Fibroblast of skin of abdomen (primary cell): Measurements from ENCODE around the gene SIPA1L2. TPM values are rescaled to one million over a fixed set of nuclear protein-coding genes. Genes with fewer than 3 reads are reported as not detected.

ENCODE experiments used
- DNase-seq: peaks from one replicate; pipeline ENCODE4 v3.0.0-alpha.2; 2013
- polyA plus RNA-seq, 2 experiments: library from polyadenylated mRNA; unstranded; fragments of 120-200 nt; gene quantifications; one replicate each; pipeline ENCODE4 v1.2.1, GENCODE V29; 2013; ENCODE audit not compliant: insufficient read length in 2 of 2

SIPA1L2 gene
- polyA plus RNA-seq (2013, experiment 1 of 2; ENCODE audit: insufficient read length): 3.2 TPM
- polyA plus RNA-seq (2013, experiment 2 of 2; ENCODE audit: insufficient read length): 2.7 TPM

GRCh38 chr1:232630047-232630893 lies at the start of gene SIPA1L2:
Gene SIPA1L2 (minus strand): TSS chr1:232630133. CDS start chr1:232515339, 114,794 bp downstream.
- peak; percentile 88 for DNase-seq

GRCh38 chr1:232678185-232678886 lies 48.4 kb upstream of the SIPA1L2 start:
- no peak for DNase-seq

GRCh38 chr1:232676307-232676706 lies 46.4 kb upstream of the SIPA1L2 start:
- no peak for DNase-seq

- no peak for DNase-seq
These were observed 46.0 kb upstream of the SIPA1L2 start for GRCh38 chr1:232675898-232676297.

GRCh38 chr1:232675260-232675659 lies 45.3 kb upstream of the SIPA1L2 start:
- DNase-seq: no peak

- DNase-seq: no peak
These were observed 43.3 kb upstream of the SIPA1L2 start for GRCh38 chr1:232673256-232673655.

GRCh38 chr1:232669981-232670747 lies 40.2 kb upstream of the SIPA1L2 start:
- peak; percentile 51 for DNase-seq

GRCh38 chr1:232667778-232668165 lies 37.8 kb upstream of the SIPA1L2 start:
- DNase-seq: peak; percentile 41

GRCh38 chr1:232667094-232667777 lies 37.3 kb upstream of the SIPA1L2 start:
- peak; percentile 13 for DNase-seq

- DNase-seq: no peak
These were observed 35.2 kb upstream of the SIPA1L2 start for GRCh38 chr1:232664844-232665777.

GRCh38 chr1:232662910-232663309 lies 33.0 kb upstream of the SIPA1L2 start:
- DNase-seq: no peak

- DNase-seq: no peak
These were observed 28.5 kb upstream of the SIPA1L2 start for GRCh38 chr1:232658386-232658785.

GRCh38 chr1:232657426-232658005 lies 27.6 kb upstream of the SIPA1L2 start:
- DNase-seq: peak; percentile 8

- DNase-seq: no peak
These were observed 25.8 kb upstream of the SIPA1L2 start for GRCh38 chr1:232655746-232656085.

GRCh38 chr1:232655028-232655745 lies 25.3 kb upstream of the SIPA1L2 start:
- no peak for DNase-seq

GRCh38 chr1:232653789-232654188 lies 23.9 kb upstream of the SIPA1L2 start:
- no peak for DNase-seq

GRCh38 chr1:232650845-232651244 lies 20.9 kb upstream of the SIPA1L2 start:
- no peak for DNase-seq

GRCh38 chr1:232650418-232650817 lies 20.5 kb upstream of the SIPA1L2 start:
- DNase-seq: no peak

GRCh38 chr1:232648316-232648715 lies 18.4 kb upstream of the SIPA1L2 start:
- no peak for DNase-seq

GRCh38 chr1:232644209-232644608 lies 14.3 kb upstream of the SIPA1L2 start:
- DNase-seq: no peak
